Right lobe of liver (tissue), 6 donors: Measurements from ENCODE around the gene KCNIP1. TPM values are rescaled to one million over a fixed set of nuclear protein-coding genes. Genes with fewer than 3 reads are reported as not detected.

Experiments used
- ATAC-seq, 4 donors: fragments of 200-7000 bp; cut with Tn5 transposase; one replicate each; pipeline ENCODE4 v1.9.1; 2020; ENCODE audit warnings: mild to moderate bottlenecking in 4 of 4, moderate library complexity in 4 of 4
- DNase-seq, 3 donors: peaks; one replicate each; pipeline ENCODE4 v3.0.0-alpha.2; 2020
- H3K27ac ChIP-seq, 3 donors: fragments of 200-600 bp; one replicate each; pipeline ENCODE4 v1.8.0; 2022
- H3K27me3 ChIP-seq, 2 donors: fragments of 200-600 bp; one replicate each; pipeline ENCODE4 v1.8.0; 2022
- H3K36me3 ChIP-seq, 4 donors: fragments of 200-600 bp; sonication (generic) in 1 of 4; one replicate each; pipeline versions ENCODE4 v1.5.1 to v1.8.0; 2017 to 2022; ENCODE audit warnings: control low read depth in 1 of 4
- H3K4me1 ChIP-seq, 4 donors: fragments of 200-600 bp; sonication (generic) in 1 of 4; one replicate each; pipeline versions ENCODE4 v1.5.1 to v1.8.0; 2017 to 2022; ENCODE audit warnings: control low read depth in 1 of 4
- H3K4me3 ChIP-seq, 3 donors: fragments of 200-600 bp; one replicate each; pipeline ENCODE4 v1.8.0; 2022
- H3K9me3 ChIP-seq, 4 donors: fragments of 200-600 bp; sonication (generic) in 1 of 4; one replicate each; pipeline versions ENCODE4 v1.5.1 to v1.8.0; 2017 to 2022; ENCODE audit warnings: control low read depth in 1 of 4
- POLR2A ChIP-seq: fragments of 450-650 bp; IDR thresholded peaks from one replicate; pipeline ENCODE4 v1.6.1; 2017; ENCODE audit warnings: antibody characterized with exemption, mild to moderate bottlenecking
- WGBS: methylation state at CpG from one replicate; pipeline ENCODE4 v1.1.6; 2018; ENCODE audit warnings: low coverage, low lambda C conversion rate; ENCODE audit not compliant: insufficient coverage; ENCODE audit errors: missing lambda C conversion rate; 5-methylcytosine and 5-hydroxymethylcytosine counted together
- intact Hi-C, 2 donors: fragments of 100-400 bp; cut with DNase I; formaldehyde crosslinking; loops; one replicate each; pipeline versions ENCODE4 v1.11.2 to v1.14.1; 2022
- total RNA-seq, 6 experiments: library from RNA; depleted of rRNA in 2 of 6; stranded (reverse); fragments of >200 nt in 2 of 6; fragmentation: NEBNext Ultra II Directional in 3 of 6; extraction: Animal tissue kit (Norgen Biotek cat#: 25700) in 3 of 6; gene quantifications; one replicate each; pipeline versions ENCODE4 v1.1.0 to v1.2.4, GENCODE V29; 2016 to 2023
- TF ChIP-seq, protein P1 (sequence below), 4 donors: fragments of 200-600 bp in 3 of 4; fragments of 450-650 bp in 1 of 4; IDR thresholded peaks; one replicate each; pipeline versions ENCODE4 v1.5.1 to v1.8.0; 2016 to 2022; ENCODE audit warnings: antibody characterized with exemption in 4 of 4, mild to moderate bottlenecking in 2 of 4
- donor health status: DM: no; HTN: yes; CAD: no.
- donor health status: DM: no; HTN: no; CAD: no.
- donor health status: DM: no; HTN: no; CAD: no.
- donor health status: DM: no; HTN: yes; CAD: no.
- donor health status: DM: no; HTN: yes; CAD: no.

KCNIP1 gene
- total RNA-seq, 6 experiments from 2014 or later = 0.56 TPM; not detected in 5

DNA sequence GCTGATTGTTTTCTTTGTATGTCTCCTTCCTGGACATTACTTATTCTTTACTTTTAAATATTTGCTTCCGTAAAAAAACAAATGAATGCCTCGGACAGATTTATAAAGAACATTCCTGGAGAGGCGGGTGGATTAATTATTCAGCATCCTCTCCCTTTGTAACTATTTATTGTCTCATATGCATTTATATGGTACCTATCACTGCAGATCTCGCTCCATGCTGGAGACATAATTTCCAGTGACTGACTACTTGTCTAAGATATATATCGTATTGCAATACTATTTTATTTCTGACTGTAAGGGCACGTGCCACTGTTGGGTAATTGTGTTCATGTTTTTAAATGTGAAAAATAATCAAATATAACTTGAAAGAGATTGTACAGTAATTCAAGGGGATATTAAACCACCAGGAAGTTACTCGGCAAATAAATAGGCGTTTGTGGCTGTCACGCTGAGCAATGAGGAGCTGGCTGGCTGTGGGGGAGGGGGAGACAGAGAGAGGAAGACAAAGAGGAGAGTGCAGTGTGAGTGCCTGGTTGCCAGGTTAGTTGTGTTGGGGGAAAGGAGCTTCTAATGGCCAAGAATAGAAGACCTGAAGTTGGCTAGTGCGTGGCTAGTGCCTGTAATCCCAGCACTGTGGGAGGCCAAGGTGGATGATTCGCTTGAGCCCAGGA lies 147.9 kb downstream of the KCNIP1 start:
- no peaks in the 10 kb centered on the region for H3K4me1 ChIP-seq
- TF ChIP-seq POLR2A = no peak
- TF ChIP-seq, protein P1, sequence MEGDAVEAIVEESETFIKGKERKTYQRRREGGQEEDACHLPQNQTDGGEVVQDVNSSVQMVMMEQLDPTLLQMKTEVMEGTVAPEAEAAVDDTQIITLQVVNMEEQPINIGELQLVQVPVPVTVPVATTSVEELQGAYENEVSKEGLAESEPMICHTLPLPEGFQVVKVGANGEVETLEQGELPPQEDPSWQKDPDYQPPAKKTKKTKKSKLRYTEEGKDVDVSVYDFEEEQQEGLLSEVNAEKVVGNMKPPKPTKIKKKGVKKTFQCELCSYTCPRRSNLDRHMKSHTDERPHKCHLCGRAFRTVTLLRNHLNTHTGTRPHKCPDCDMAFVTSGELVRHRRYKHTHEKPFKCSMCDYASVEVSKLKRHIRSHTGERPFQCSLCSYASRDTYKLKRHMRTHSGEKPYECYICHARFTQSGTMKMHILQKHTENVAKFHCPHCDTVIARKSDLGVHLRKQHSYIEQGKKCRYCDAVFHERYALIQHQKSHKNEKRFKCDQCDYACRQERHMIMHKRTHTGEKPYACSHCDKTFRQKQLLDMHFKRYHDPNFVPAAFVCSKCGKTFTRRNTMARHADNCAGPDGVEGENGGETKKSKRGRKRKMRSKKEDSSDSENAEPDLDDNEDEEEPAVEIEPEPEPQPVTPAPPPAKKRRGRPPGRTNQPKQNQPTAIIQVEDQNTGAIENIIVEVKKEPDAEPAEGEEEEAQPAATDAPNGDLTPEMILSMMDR (IDR thresholded peaks at IDR 0.05) = no peak
- ATAC-seq (no peak), DNase-seq (peak in 1 of 3 donors; percentile 8)
- H3K27me3 ChIP-seq = no peaks in the 10 kb centered on the region
- intact Hi-C loops = no loop called here
- no peaks in the 10 kb centered on the region for H3K36me3 ChIP-seq
- no peak overlapping the region for H3K27ac ChIP-seq
- H3K4me3 ChIP-seq = no peak overlapping the region
- H3K9me3 ChIP-seq = no peaks in the 10 kb centered on the region
- 59% methylated on average over 11 of the region's 11 CpGs for WGBS

DNA sequence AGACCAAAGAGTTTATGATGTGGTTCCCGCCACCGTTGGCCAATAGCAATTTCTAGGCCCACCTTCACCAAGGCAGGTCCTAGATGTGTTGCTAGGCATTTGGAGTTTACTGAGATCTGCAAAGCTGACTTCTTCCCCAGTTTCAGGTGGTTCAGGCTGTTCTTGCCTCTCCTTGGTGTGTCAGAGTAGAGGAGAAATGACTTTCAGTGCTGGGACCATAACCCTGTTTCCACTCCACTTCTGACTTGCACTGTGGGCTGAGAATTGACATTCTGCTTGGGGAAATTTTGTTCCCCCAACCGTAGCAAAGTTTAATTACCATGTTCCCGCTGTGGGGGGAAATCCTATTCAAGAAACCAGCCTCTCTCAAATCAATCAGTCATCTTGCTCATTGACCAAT lies 151.7 kb downstream of the KCNIP1 start:
- no peaks in the 10 kb centered on the region for H3K9me3 ChIP-seq
- H3K4me3 ChIP-seq = no peak overlapping the region
- intact Hi-C loops = no loop called here
- H3K4me1 ChIP-seq = no peaks in the 10 kb centered on the region
- TF ChIP-seq, protein P1 (IDR thresholded peaks at IDR 0.05) = no peak
- no peak for TF ChIP-seq POLR2A
- H3K27ac ChIP-seq = no peak overlapping the region
- 60% methylated on average over 1 of the region's 4 CpGs for whole genome bisulfite sequencing
- no peaks in the 10 kb centered on the region for H3K27me3 ChIP-seq
- ATAC-seq = no peak
- no peak for DNase-seq
- no peaks in the 10 kb centered on the region for H3K36me3 ChIP-seq

DNA sequence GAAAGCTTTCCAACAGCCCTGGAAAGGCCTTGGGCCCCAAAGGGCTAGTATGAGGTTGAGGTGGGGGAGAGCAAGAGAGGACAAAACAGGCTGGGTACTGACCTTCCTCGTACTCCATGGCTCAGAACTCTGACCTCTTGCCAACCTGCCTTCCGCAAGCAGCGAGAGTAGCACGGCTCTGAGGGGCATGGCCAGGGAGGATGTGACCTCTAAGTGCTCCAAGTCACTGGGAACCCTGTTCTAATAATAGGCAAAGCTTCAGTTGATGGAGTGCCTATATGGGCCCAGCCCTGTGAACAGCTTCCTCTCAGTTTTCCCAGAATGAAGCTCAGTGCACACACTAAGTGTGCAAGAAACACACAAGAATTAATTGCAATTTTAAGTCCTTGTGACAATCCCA lies 152.1 kb downstream of the KCNIP1 start:
- H3K4me1 ChIP-seq = no peaks in the 10 kb centered on the region
- no peaks in the 10 kb centered on the region for H3K27me3 ChIP-seq
- no peaks in the 10 kb centered on the region for H3K36me3 ChIP-seq
- no peak overlapping the region for H3K27ac ChIP-seq
- no peak for TF ChIP-seq POLR2A
- TF ChIP-seq, protein P1 (IDR thresholded peaks at IDR 0.05) = no peak
- intact Hi-C loops = no loop called here
- no peak for ATAC-seq
- H3K4me3 ChIP-seq = no peak overlapping the region
- no CpG with 5 or more reads among the region's 4 CpGs for WGBS
- no peaks in the 10 kb centered on the region for H3K9me3 ChIP-seq
- no peak for DNase-seq

DNA sequence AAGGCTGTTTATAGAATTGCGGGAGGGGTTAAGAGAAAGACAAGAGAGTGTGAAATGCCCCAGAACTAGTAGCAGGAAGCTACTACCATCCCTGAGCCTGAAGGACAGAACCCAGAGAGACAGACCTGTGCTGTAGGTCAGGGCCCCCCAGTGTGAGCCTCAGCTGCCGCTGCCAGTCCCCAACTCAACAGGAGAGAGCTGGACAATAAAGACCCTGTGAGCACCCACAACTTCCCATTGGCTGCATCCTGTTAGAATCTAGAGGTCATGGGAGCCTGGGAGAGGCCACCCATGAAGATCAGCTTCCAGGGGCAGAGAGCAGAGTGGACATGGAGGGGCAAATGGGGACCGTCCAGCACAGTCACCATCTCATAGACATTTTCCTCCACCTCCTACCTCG lies 152.5 kb downstream of the KCNIP1 start:
- TF ChIP-seq, protein P1 (IDR thresholded peaks at IDR 0.05) = no peak
- TF ChIP-seq POLR2A = no peak

DNA sequence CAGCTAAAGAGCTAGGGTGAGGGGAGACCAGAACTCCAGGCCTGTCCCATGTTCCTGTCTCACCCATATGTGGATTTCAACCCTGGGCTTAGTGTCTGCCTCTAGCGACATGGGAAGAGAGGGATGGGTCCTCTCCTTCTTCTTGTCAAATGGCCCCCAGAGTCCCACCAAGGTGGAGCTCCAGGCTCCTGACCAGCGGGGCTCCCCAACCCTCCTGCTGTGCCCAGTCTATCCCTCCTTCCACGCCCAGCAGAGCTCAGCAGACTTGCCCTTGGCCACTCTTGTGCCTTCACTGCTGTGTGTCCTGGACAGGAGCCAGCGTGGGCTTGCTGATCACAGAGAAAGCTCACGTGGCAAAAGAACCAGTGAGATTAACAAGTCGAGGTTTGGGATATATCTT lies 156.7 kb downstream of the KCNIP1 start:
- intact Hi-C loops = no loop called here
- Histone ChIP-seq H3K27ac (no peak overlapping the region), H3K9me3 (no peaks in the 10 kb centered on the region), H3K4me1 (no peaks in the 10 kb centered on the region), H3K27me3 (no peaks in the 10 kb centered on the region), H3K4me3 (no peak overlapping the region), H3K36me3 (no peaks in the 10 kb centered on the region)
- DNase-seq (no peak), ATAC-seq (no peak)
- WGBS = 54% methylated on average over 4 of the region's 6 CpGs
- TF ChIP-seq, protein P1 (IDR thresholded peaks at IDR 0.05) = no peak
- TF ChIP-seq POLR2A = no peak

More for the DNA sequence above, 152.5 kb downstream of the KCNIP1 start:
- H3K27ac ChIP-seq = no peak overlapping the region
- DNase-seq = no peak
- WGBS = 48% methylated on average over 3 of the region's 4 CpGs
- H3K4me3 ChIP-seq = no peak overlapping the region
- no peaks in the 10 kb centered on the region for H3K9me3 ChIP-seq
- no peaks in the 10 kb centered on the region for H3K27me3 ChIP-seq
- H3K36me3 ChIP-seq = no peaks in the 10 kb centered on the region
- intact Hi-C loops = no loop called here
- no peaks in the 10 kb centered on the region for H3K4me1 ChIP-seq
- no peak for ATAC-seq
